Natural killer cell (primary cell): ENCODE measurements around the gene DNAI2. TPM values are rescaled to one million over a fixed set of nuclear protein-coding genes. Genes with fewer than 3 reads are reported as not detected.

Experiments
- ATAC-seq, 3 donors: fragments of 150-1000 bp in 2 of 3; fragments of 200-7000 bp in 1 of 3; cut with Tn5 transposase; 1 replicate in 1 of 3; 2 replicates in 2 of 3; pipeline ENCODE4 v1.10.0; 2021; ENCODE audit warnings: mild to moderate bottlenecking in 2 of 3, moderate library complexity in 2 of 3
- DNase-seq, 2 donors: peaks; one replicate each; pipeline versions ENCODE4 v3.0.0 to v3.0.0-alpha.2; 2013 to 2021; ENCODE audit warnings: mixed read lengths in 1 of 2
- H3K27ac ChIP-seq: one replicate; pipeline ENCODE4 v1.5.1; 2013; ENCODE audit warnings: mild to moderate bottlenecking, low read length
- H3K27me3 ChIP-seq: one replicate; pipeline ENCODE4 v1.6.1; 2013; ENCODE audit warnings: low read length; ENCODE audit not compliant: control insufficient read depth, insufficient read depth
- H3K36me3 ChIP-seq: one replicate; pipeline ENCODE4 v1.6.1; 2013; ENCODE audit warnings: low read length; ENCODE audit not compliant: control insufficient read depth, insufficient read depth
- H3K4me1 ChIP-seq: one replicate; pipeline ENCODE4 v1.6.1; 2013; ENCODE audit warnings: low read length; ENCODE audit not compliant: control insufficient read depth, insufficient read depth
- H3K4me3 ChIP-seq: one replicate; pipeline ENCODE4 v1.5.1; 2013; ENCODE audit warnings: low read length
- H3K9me3 ChIP-seq: one replicate; pipeline ENCODE4 v1.6.1; 2013; ENCODE audit warnings: low read length; ENCODE audit not compliant: control insufficient read depth, insufficient read depth
- H3K27ac Mint-ChIP-seq, 2 donors: one replicate each; pipeline ENCODE4 v1.8.0; 2022; ENCODE audit warnings: mild to moderate bottlenecking in 2 of 2, mixed read lengths in 2 of 2, moderate library complexity in 1 of 2
- H3K27me3 Mint-ChIP-seq, 2 donors: one replicate each; pipeline ENCODE4 v1.8.0; 2022; ENCODE audit warnings: low read depth in 2 of 2, mixed read lengths in 2 of 2
- H3K36me3 Mint-ChIP-seq: one replicate; pipeline ENCODE4 v1.8.0; 2022; ENCODE audit warnings: mixed read lengths
- H3K4me1 Mint-ChIP-seq, 2 donors: one replicate each; pipeline ENCODE4 v1.8.0; 2022; ENCODE audit warnings: mixed read lengths in 2 of 2
- H3K4me3 Mint-ChIP-seq: one replicate; pipeline ENCODE4 v1.8.0; 2022; ENCODE audit warnings: mild to moderate bottlenecking, moderate library complexity, mixed read lengths
- H3K9me3 Mint-ChIP-seq, 2 donors: one replicate each; pipeline ENCODE4 v1.8.0; 2022; ENCODE audit warnings: mixed read lengths in 2 of 2
- WGBS: methylation state at CpG from one replicate; pipeline ENCODE4 v1.1.7; 2013; ENCODE audit warnings: missing lambda C conversion rate; ENCODE audit not compliant: insufficient coverage; 5-methylcytosine and 5-hydroxymethylcytosine counted together
- intact Hi-C: fragments of 100-400 bp; cut with micrococcal nuclease; formaldehyde crosslinking; loops from one replicate; pipeline ENCODE4 v1.14.2; 2022
- total RNA-seq, 4 donors: library from RNA; stranded (reverse); fragments of 120-200 nt in 1 of 4; gene quantifications; one replicate each; pipeline versions ENCODE4 v1.2.3 to v1.2.4, GENCODE V29; 2013 to 2022
- TF ChIP-seq, protein P1 (sequence below): fragments of 200-600 bp; IDR thresholded peaks from one replicate; pipeline ENCODE4 v1.8.0; 2022; ENCODE audit warnings: antibody characterized with exemption

The DNAI2 gene
- total RNA-seq, 3 donors from 2014 or later (not counting 1 experiment from before 2014, with no cell fraction given), result 0.35 to 1.8 (median 1.2) TPM

DNA sequence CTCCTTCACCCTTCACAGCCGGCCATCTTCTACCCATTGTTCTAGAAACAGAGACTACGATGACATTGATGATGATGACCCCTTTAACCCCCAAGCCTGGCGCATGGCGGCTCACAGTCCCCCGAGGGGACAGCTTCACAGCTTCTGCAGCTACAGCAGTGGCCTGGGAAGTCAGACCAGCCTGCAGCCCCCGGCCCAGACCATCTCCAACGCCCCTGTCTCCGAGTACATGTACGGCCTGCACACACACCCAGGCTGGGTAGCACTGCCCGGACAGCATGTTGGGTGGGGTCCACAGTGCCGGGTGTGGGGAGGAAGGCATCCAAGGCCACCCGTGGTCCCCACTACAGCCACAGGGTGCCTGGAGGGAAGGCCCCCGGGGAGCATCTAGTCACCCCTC lies 21.0 kb upstream of the DNAI2 start:
- intact Hi-C loops, result no loop called here

DNA sequence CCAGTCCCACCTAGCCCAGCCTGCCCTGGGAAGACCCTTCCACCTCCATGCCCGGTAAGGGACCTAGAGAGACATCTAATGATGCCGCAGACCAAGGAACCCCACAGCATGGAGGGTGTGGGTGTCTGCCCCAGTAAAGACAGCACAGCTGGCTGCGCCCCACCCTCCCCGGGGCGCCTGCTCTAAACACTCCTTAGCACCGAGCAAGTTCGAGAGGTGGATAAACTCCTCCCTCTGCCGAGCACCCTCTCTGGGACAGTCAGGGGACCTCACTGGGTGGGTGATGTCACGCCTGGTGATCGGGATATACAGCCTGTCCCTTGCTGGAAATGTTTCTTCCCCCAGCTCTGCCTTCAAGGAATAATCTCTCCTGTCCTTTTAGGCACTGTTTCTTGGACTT lies 16.7 kb upstream of the DNAI2 start:
- no peak overlapping the region for H3K4me3 Mint-ChIP-seq
- no peak for DNase-seq
- TF ChIP-seq, protein P1, sequence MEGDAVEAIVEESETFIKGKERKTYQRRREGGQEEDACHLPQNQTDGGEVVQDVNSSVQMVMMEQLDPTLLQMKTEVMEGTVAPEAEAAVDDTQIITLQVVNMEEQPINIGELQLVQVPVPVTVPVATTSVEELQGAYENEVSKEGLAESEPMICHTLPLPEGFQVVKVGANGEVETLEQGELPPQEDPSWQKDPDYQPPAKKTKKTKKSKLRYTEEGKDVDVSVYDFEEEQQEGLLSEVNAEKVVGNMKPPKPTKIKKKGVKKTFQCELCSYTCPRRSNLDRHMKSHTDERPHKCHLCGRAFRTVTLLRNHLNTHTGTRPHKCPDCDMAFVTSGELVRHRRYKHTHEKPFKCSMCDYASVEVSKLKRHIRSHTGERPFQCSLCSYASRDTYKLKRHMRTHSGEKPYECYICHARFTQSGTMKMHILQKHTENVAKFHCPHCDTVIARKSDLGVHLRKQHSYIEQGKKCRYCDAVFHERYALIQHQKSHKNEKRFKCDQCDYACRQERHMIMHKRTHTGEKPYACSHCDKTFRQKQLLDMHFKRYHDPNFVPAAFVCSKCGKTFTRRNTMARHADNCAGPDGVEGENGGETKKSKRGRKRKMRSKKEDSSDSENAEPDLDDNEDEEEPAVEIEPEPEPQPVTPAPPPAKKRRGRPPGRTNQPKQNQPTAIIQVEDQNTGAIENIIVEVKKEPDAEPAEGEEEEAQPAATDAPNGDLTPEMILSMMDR, result no peak
- Histone ChIP-seq H3K27ac (no peak overlapping the region), H3K27me3 (no peaks in the 10 kb centered on the region), H3K9me3 (no peaks in the 10 kb centered on the region), H3K4me1 (no peaks in the 10 kb centered on the region), H3K36me3 (no peaks in the 10 kb centered on the region), H3K4me3 (no peak overlapping the region)
- intact Hi-C loops, result no loop called here
- H3K9me3 Mint-ChIP-seq, result no peaks in the 10 kb centered on the region
- H3K27ac Mint-ChIP-seq, result no peak overlapping the region
- no peaks in the 10 kb centered on the region for H3K4me1 Mint-ChIP-seq
- no peak for ATAC-seq
- WGBS, result 89% methylated on average over 10 of the region's 10 CpGs
- H3K27me3 Mint-ChIP-seq, result no peaks in the 10 kb centered on the region
- H3K36me3 Mint-ChIP-seq, result no peaks in the 10 kb centered on the region

More for the DNA sequence above, 21.0 kb upstream of the DNAI2 start:
- DNase-seq (no peak), ATAC-seq (no peak)
- Mint-ChIP-seq H3K9me3 (no peaks in the 10 kb centered on the region), H3K27me3 (no peaks in the 10 kb centered on the region), H3K36me3 (no peaks in the 10 kb centered on the region), H3K4me1 (peaks cover 0 to 6% of the 10 kb centered on the region in 2 donors), H3K27ac (no peak overlapping the region), H3K4me3 (no peak overlapping the region)
- Histone ChIP-seq H3K9me3 (no peaks in the 10 kb centered on the region), H3K36me3 (no peaks in the 10 kb centered on the region), H3K4me1 (no peaks in the 10 kb centered on the region), H3K27ac (no peak overlapping the region), H3K4me3 (no peak overlapping the region), H3K27me3 (no peaks in the 10 kb centered on the region)
- TF ChIP-seq, protein P1, result no peak
- 89% methylated on average over 13 of the region's 13 CpGs for WGBS

DNA sequence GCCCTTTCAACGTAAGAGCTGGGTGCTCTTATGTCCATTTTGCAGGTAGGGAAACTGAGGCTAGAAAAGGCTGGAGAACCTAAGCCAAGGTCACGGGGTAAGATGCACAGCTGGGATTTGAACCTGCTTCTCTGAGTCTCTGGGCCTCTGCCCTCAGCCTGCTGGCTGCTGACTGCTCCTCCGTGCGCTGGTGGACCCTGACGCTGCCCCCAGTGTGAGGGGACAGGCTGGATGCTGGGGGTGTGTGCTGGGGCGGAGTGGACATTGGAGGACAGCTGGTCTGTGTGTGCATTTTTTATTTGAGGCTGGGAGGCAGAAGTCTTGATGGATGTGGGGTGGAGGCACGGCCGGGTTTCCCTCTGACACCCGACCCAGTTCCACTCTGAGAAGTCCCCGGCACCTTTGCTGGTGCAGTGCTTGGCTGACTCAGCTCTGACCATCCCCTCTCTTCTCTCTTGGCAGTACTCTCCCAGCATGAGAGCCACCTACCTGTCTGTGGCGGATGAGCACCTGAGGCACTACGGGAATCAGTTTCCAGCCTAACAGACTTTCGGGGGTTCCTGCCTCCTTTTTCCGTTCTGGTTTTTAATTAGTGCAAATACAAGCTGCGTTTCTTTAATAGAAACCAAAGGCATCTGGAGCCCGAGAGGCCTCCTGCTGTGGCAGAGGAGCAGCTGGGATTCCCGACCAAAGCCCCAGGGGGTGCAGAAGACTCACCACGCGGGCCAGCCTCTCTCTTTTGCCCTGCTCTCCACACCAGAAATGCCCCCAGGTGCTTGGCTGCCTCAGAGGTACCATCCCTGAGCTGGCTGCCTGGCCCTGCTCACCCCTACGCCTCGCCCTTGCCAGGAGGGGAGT lies 14.1 kb upstream of the DNAI2 start:
- ATAC-seq, result no peak
- Mint-ChIP-seq H3K4me1 (no peaks in the 10 kb centered on the region), H3K9me3 (no peaks in the 10 kb centered on the region), H3K36me3 (no peaks in the 10 kb centered on the region), H3K27me3 (no peaks in the 10 kb centered on the region), H3K27ac (no peak overlapping the region), H3K4me3 (no peak overlapping the region)
- intact Hi-C loops, result no loop called here
- WGBS, result 87% methylated on average over 21 of the region's 21 CpGs
- Histone ChIP-seq H3K9me3 (no peaks in the 10 kb centered on the region), H3K27ac (no peak overlapping the region), H3K4me1 (no peaks in the 10 kb centered on the region), H3K36me3 (no peaks in the 10 kb centered on the region), H3K27me3 (no peaks in the 10 kb centered on the region), H3K4me3 (no peak overlapping the region)
- TF ChIP-seq, protein P1, result no peak
- no peak for DNase-seq

DNA sequence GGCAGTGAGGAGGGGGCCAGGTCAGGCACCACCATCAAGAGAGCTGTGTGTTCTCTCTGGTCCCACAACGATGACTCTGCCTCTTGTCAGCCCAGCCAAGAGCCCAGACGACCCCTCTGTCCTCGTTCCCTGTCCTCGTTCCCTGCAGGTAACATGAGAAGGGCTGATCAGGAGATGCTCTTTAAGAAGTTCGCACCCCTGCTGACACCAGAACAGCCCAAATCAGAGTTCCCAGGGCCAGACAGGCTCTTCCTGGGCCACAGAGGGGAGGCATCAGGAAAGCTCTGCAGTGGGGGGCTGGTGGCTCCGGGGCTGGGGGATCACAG lies 13.5 kb upstream of the DNAI2 start:
- 88% methylated on average over 6 of the region's 6 CpGs for WGBS
- H3K9me3 Mint-ChIP-seq, result no peaks in the 10 kb centered on the region

More for the DNA sequence above, 13.5 kb upstream of the DNAI2 start:
- Mint-ChIP-seq H3K36me3 (no peaks in the 10 kb centered on the region), H3K4me1 (no peaks in the 10 kb centered on the region), H3K4me3 (no peak overlapping the region), H3K27me3 (no peaks in the 10 kb centered on the region), H3K27ac (no peak overlapping the region)
- ATAC-seq (no peak), DNase-seq (no peak)
- Histone ChIP-seq H3K4me3 (no peak overlapping the region), H3K4me1 (no peaks in the 10 kb centered on the region), H3K27ac (no peak overlapping the region), H3K36me3 (no peaks in the 10 kb centered on the region), H3K27me3 (no peaks in the 10 kb centered on the region), H3K9me3 (no peaks in the 10 kb centered on the region)
- intact Hi-C loops, result no loop called here
- TF ChIP-seq, protein P1, result no peak
